Spinal cord (tissue), 10 donors: ENCODE results near the gene CTU2. TPM values are rescaled to one million over a fixed set of nuclear protein-coding genes. Genes with fewer than 3 reads are reported as not detected.

ENCODE experiments used
- DNase-seq, 6 donors: peaks; one replicate each; pipeline versions ENCODE4 v3.0.0 to v3.0.0-alpha.2; 2013 to 2015; ENCODE audit warnings: low spot score in 6 of 6, low read depth in 4 of 6
- H3K27ac ChIP-seq: one replicate; pipeline ENCODE4 v1.5.1; 2013; ENCODE audit warnings: low read depth, low read length, control low read depth
- H3K27me3 ChIP-seq: one replicate; pipeline ENCODE4 v1.6.1; 2013; ENCODE audit warnings: low read length; ENCODE audit not compliant: control insufficient read depth, insufficient read depth
- H3K36me3 ChIP-seq: one replicate; pipeline ENCODE4 v1.6.1; 2013; ENCODE audit warnings: low read length; ENCODE audit not compliant: control insufficient read depth, insufficient read depth
- H3K4me1 ChIP-seq: one replicate; pipeline ENCODE4 v1.6.1; 2013; ENCODE audit warnings: low read length; ENCODE audit not compliant: control insufficient read depth, insufficient read depth
- H3K4me3 ChIP-seq: one replicate; pipeline ENCODE4 v1.5.1; 2013; ENCODE audit warnings: low read depth, low read length, control low read depth
- H3K9me3 ChIP-seq: one replicate; pipeline ENCODE4 v1.6.1; 2013; ENCODE audit warnings: low read length; ENCODE audit not compliant: control insufficient read depth, insufficient read depth
- WGBS: methylation state at CpG from one replicate; pipeline ENCODE4 v1.1.5; 2013; ENCODE audit warnings: missing lambda C conversion rate; ENCODE audit not compliant: insufficient coverage; 5-methylcytosine and 5-hydroxymethylcytosine counted together
- polyA plus RNA-seq, 2 donors: library from polyadenylated mRNA; unstranded; fragments of 120-200 nt; gene quantifications; one replicate each; pipeline ENCODE4 v1.2.1, GENCODE V29; 2013; ENCODE audit not compliant: insufficient read length in 2 of 2
- total RNA-seq, 2 donors: library from RNA; depleted of rRNA in 1 of 2; stranded (reverse); fragments of 120-200 nt in 1 of 2; fragments of >200 nt in 1 of 2; gene quantifications; one replicate each; pipeline versions ENCODE4 v1.2.3 to v1.2.4, GENCODE V29; 2013 to 2014
- donor health status: healthy.

Gene CTU2
- total and polyA plus RNA-seq, 4 donors = 8.6 to 25.8 (median 20.0) TPM

- H3K27ac ChIP-seq = no peak overlapping the region
- no peaks in the 10 kb centered on the region for H3K9me3 ChIP-seq
- peaks cover 48% of the 10 kb centered on the region for H3K4me1 ChIP-seq
- no peak for DNase-seq
- peaks cover 3% of the 10 kb centered on the region for H3K27me3 ChIP-seq
- H3K36me3 ChIP-seq = peaks cover 2% of the 10 kb centered on the region
- WGBS = 71% methylated on average over 8 of the region's 9 CpGs
- no peak overlapping the region for H3K4me3 ChIP-seq
These were observed 58.6 kb downstream of the CTU2 start for GRCh38 chr16:88764913-88765349.

Other genes with a start within 250 kb of the CTU2 start
- gene ZC3H18, start 136.1 kb upstream of the CTU2 start, total RNA-seq = 10 to 100 TPM in 1 of 2 donors, 1 to 10 TPM in 1; 9.1 to 13.7 TPM
- 10 to 100 TPM; 43.4 to 46.4 TPM for gene ZC3H18, start 136.1 kb upstream of the CTU2 start, polyA plus RNA-seq
- gene IL17C, start 67.9 kb upstream of the CTU2 start, total RNA-seq = not detected
- gene IL17C, start 67.9 kb upstream of the CTU2 start, polyA plus RNA-seq = not detected
- 100 to 1,000 TPM in 1 of 2 donors, 10 to 100 TPM in 1; 58.5 to 147 TPM for gene CYBA, start 55.5 kb upstream of the CTU2 start, total RNA-seq
- gene CYBA, start 55.5 kb upstream of the CTU2 start, polyA plus RNA-seq = 10 to 100 TPM; 64.6 to 69.6 TPM
- 10 to 100 TPM; 39.5 to 64.3 TPM for gene MVD, start 43.4 kb upstream of the CTU2 start, total RNA-seq
- gene MVD, start 43.4 kb upstream of the CTU2 start, polyA plus RNA-seq = 100 to 1,000 TPM; 140 to 157 TPM
- gene SNAI3, start 20.0 kb upstream of the CTU2 start, total RNA-seq = under 1 TPM; 0.30 to 0.33 TPM
- gene SNAI3, start 20.0 kb upstream of the CTU2 start, polyA plus RNA-seq = 1 to 10 TPM; 2.2 TPM
- gene RNF166, start 95 bp upstream of the CTU2 start, total RNA-seq = 10 to 100 TPM in 1 of 2 donors, 1 to 10 TPM in 1; 7.8 to 19.9 TPM
- 10 to 100 TPM; 27.0 to 27.2 TPM for gene RNF166, start 95 bp upstream of the CTU2 start, polyA plus RNA-seq
- gene PIEZO1, start 78.7 kb downstream of the CTU2 start, total RNA-seq = 10 to 100 TPM; 34.7 to 54.8 TPM
- gene PIEZO1, start 78.7 kb downstream of the CTU2 start, polyA plus RNA-seq = 10 to 100 TPM; 27.7 to 45.2 TPM
- gene CDT1, start 97.3 kb downstream of the CTU2 start, total RNA-seq = 1 to 10 TPM; 3.6 to 4.4 TPM
- 10 to 100 TPM; 11.3 to 13.9 TPM for gene CDT1, start 97.3 kb downstream of the CTU2 start, polyA plus RNA-seq
- 100 to 1,000 TPM in 1 of 2 donors, 10 to 100 TPM in 1; 15.8 to 107 TPM for gene APRT, start 105.4 kb downstream of the CTU2 start, total RNA-seq
- gene APRT, start 105.4 kb downstream of the CTU2 start, polyA plus RNA-seq = 10 to 100 TPM; 61.4 to 71.3 TPM
- 10 to 100 TPM; 11.8 to 19.1 TPM for gene GALNS, start 150.4 kb downstream of the CTU2 start, total RNA-seq
- gene GALNS, start 150.4 kb downstream of the CTU2 start, polyA plus RNA-seq = 10 to 100 TPM; 29.7 to 42.8 TPM
- gene TRAPPC2L, start 150.6 kb downstream of the CTU2 start, total RNA-seq = 10 to 100 TPM; 36.3 to 73.4 TPM
- gene TRAPPC2L, start 150.6 kb downstream of the CTU2 start, polyA plus RNA-seq = 100 to 1,000 TPM; 107 to 131 TPM
- not detected for gene PABPN1L, start 160.2 kb downstream of the CTU2 start, total RNA-seq
- under 1 TPM; 0.41 to 0.66 TPM for gene PABPN1L, start 160.2 kb downstream of the CTU2 start, polyA plus RNA-seq